Measurements from ENCODE around the gene LNPEP. TPM values are rescaled to one million over a fixed set of nuclear protein-coding genes. Genes with fewer than 3 reads are reported as not detected.

The LNPEP gene
- total RNA-seq, 1 donor from 2014 or later: 33.9 TPM

GRCh38 chr5:96901841-96902240, 34.0 kb upstream of the LNPEP start:
- Histone ChIP-seq H3K9me3 (no peaks in the 10 kb centered on the region), H3K4me3 (no peak overlapping the region), H3K27ac (no peak overlapping the region), H3K4me1 (no peaks in the 10 kb centered on the region), H3K27me3 (no peaks in the 10 kb centered on the region), H3K36me3 (peaks cover 0 to 25% of the 10 kb centered on the region in 2 donors)
- no peak for DNase-seq (ENCODE audit: extremely low spot score in 2 of 2)
- TF ChIP-seq POLR2A (IDR thresholded peaks at IDR 0.05) (no peak), POLR2AphosphoS5 (IDR thresholded peaks at IDR 0.05; ENCODE audit: insufficient read depth in 1 of 2, low read depth in 1 of 2) (no peak), CTCF (IDR thresholded peaks at IDR 0.05) (no peak)
- intact Hi-C loops (cut with DNase I): no loop called here

GRCh38 chr5:96902876-96903275, 33.0 kb upstream of the LNPEP start:
- DNase-seq (ENCODE audit: extremely low spot score in 2 of 2): no peak
- Histone ChIP-seq H3K4me3 (no peak overlapping the region), H3K27me3 (no peaks in the 10 kb centered on the region), H3K27ac (no peak overlapping the region), H3K4me1 (no peaks in the 10 kb centered on the region), H3K36me3 (peaks cover 0 to 25% of the 10 kb centered on the region in 2 donors), H3K9me3 (no peaks in the 10 kb centered on the region)
- TF ChIP-seq POLR2A (IDR thresholded peaks at IDR 0.05) (no peak), CTCF (IDR thresholded peaks at IDR 0.05) (no peak), POLR2AphosphoS5 (IDR thresholded peaks at IDR 0.05; ENCODE audit: insufficient read depth in 1 of 2, low read depth in 1 of 2) (no peak)
- intact Hi-C loops (cut with DNase I): no loop called here

GRCh38 chr5:96903300-96903699, 32.6 kb upstream of the LNPEP start:
- Histone ChIP-seq H3K27me3 (no peaks in the 10 kb centered on the region), H3K4me1 (no peaks in the 10 kb centered on the region), H3K4me3 (no peak overlapping the region), H3K27ac (no peak overlapping the region), H3K36me3 (peaks cover 0 to 25% of the 10 kb centered on the region in 2 donors), H3K9me3 (no peaks in the 10 kb centered on the region)
- intact Hi-C loops (cut with DNase I): no loop called here
- DNase-seq (ENCODE audit: extremely low spot score in 2 of 2): no peak
- TF ChIP-seq POLR2A (IDR thresholded peaks at IDR 0.05) (no peak), CTCF (IDR thresholded peaks at IDR 0.05) (no peak), POLR2AphosphoS5 (IDR thresholded peaks at IDR 0.05; ENCODE audit: insufficient read depth in 1 of 2, low read depth in 1 of 2) (no peak)

- TF ChIP-seq POLR2A (IDR thresholded peaks at IDR 0.05) (no peak), CTCF (IDR thresholded peaks at IDR 0.05) (no peak), POLR2AphosphoS5 (IDR thresholded peaks at IDR 0.05; ENCODE audit: insufficient read depth in 1 of 2, low read depth in 1 of 2) (no peak)
- Histone ChIP-seq H3K36me3 (peaks cover 0 to 30% of the 10 kb centered on the region in 2 donors), H3K27ac (no peak overlapping the region), H3K9me3 (no peaks in the 10 kb centered on the region), H3K27me3 (no peaks in the 10 kb centered on the region), H3K4me3 (no peak overlapping the region), H3K4me1 (no peaks in the 10 kb centered on the region)
- no peak for DNase-seq (ENCODE audit: extremely low spot score in 2 of 2)
- intact Hi-C loops (cut with DNase I): no loop called here
Measured at GRCh38 chr5:96904054-96904931, 31.6 kb upstream of the LNPEP start.

- no peak for DNase-seq (ENCODE audit: extremely low spot score in 2 of 2)
- H3K27me3 ChIP-seq: no peaks in the 10 kb centered on the region
- H3K27ac ChIP-seq: no peak overlapping the region
- H3K4me1 ChIP-seq: no peaks in the 10 kb centered on the region
- intact Hi-C loops (cut with DNase I): no loop called here
- TF ChIP-seq POLR2AphosphoS5 (IDR thresholded peaks at IDR 0.05; ENCODE audit: insufficient read depth in 1 of 2, low read depth in 1 of 2): no peak
- no peak for TF ChIP-seq POLR2A (IDR thresholded peaks at IDR 0.05)
- no peak for TF ChIP-seq CTCF (IDR thresholded peaks at IDR 0.05)
- no peaks in the 10 kb centered on the region for H3K9me3 ChIP-seq
- H3K36me3 ChIP-seq: peaks cover 0 to 33% of the 10 kb centered on the region in 2 donors
- H3K4me3 ChIP-seq: no peak overlapping the region
Measured at GRCh38 chr5:96905864-96906263, 30.0 kb upstream of the LNPEP start.

Measured in vagina (tissue), 2 donors.